Neural progenitor cell (in vitro differentiated cells): ENCODE results near the gene TMEM108. TPM values are rescaled to one million over a fixed set of nuclear protein-coding genes. Genes with fewer than 3 reads are reported as not detected.

ENCODE experiments used
- DNase-seq: peaks from one replicate; pipeline ENCODE4 v3.0.0-alpha.2; 2016; ENCODE audit warnings: low spot score
- H2AFZ ChIP-seq: fragments of 200-600 bp; sonication (generic); replicated peaks from 2 replicates; pipeline ENCODE4 v1.6.1; 2016; ENCODE audit warnings: antibody characterized with exemption
- H3F3A ChIP-seq: fragments of 200-600 bp; sonication (generic); 2 replicates; pipeline ENCODE4 v1.6.1; 2016; ENCODE audit warnings: antibody characterized with exemption, low read depth
- H3K27ac ChIP-seq: fragments of 200-600 bp; sonication (generic); 2 replicates; pipeline ENCODE4 v1.5.1; 2016; ENCODE audit warnings: mild to moderate bottlenecking
- H3K27me3 ChIP-seq: fragments of 200-600 bp; sonication (generic); 2 replicates; pipeline ENCODE4 v1.6.1; 2016; ENCODE audit warnings: mild to moderate bottlenecking, moderate library complexity
- H3K36me3 ChIP-seq: fragments of 200-600 bp; sonication (generic); 2 replicates; pipeline ENCODE4 v1.5.1; 2016
- H3K4me1 ChIP-seq: fragments of 200-600 bp; sonication (generic); 2 replicates; pipeline ENCODE4 v1.6.1; 2016; ENCODE audit warnings: mixed run types
- H3K4me2 ChIP-seq: fragments of 200-600 bp; sonication (generic); 2 replicates; pipeline ENCODE4 v1.6.1; 2016
- H3K4me3 ChIP-seq: fragments of 200-600 bp; sonication (generic); 2 replicates; pipeline ENCODE4 v1.5.1; 2016
- H3K79me2 ChIP-seq: fragments of 200-600 bp; sonication (generic); 2 replicates; pipeline ENCODE4 v1.6.1; 2016; ENCODE audit warnings: low read depth
- H3K9ac ChIP-seq: fragments of 200-600 bp; sonication (generic); 2 replicates; pipeline ENCODE4 v1.6.1; 2016
- H3K9me3 ChIP-seq: fragments of 200-600 bp; sonication (generic); 2 replicates; pipeline ENCODE4 v1.5.1; 2016; ENCODE audit warnings: low read depth
- H4K20me1 ChIP-seq: fragments of 200-600 bp; sonication (generic); 2 replicates; pipeline ENCODE4 v1.6.1; 2016; ENCODE audit warnings: low read depth
- H3K27ac Mint-ChIP-seq: 3 replicates; pipeline ENCODE4 v1.8.0; 2021; ENCODE audit warnings: mixed read lengths
- H3K27me3 Mint-ChIP-seq: 2 replicates; pipeline ENCODE4 v1.8.0; 2022; ENCODE audit warnings: low read depth, mild to moderate bottlenecking, inconsistent platforms, moderate library complexity, mixed read lengths; ENCODE audit not compliant: insufficient read depth
- H3K36me3 Mint-ChIP-seq: 3 replicates; pipeline ENCODE4 v1.8.0; 2021; ENCODE audit warnings: mixed read lengths
- H3K4me1 Mint-ChIP-seq: 3 replicates; pipeline ENCODE4 v1.8.0; 2021; ENCODE audit warnings: mixed read lengths
- H3K4me3 Mint-ChIP-seq: 3 replicates; pipeline ENCODE4 v1.8.0; 2021; ENCODE audit warnings: mild to moderate bottlenecking, moderate library complexity, mixed read lengths
- H3K9me3 Mint-ChIP-seq: 3 replicates; pipeline ENCODE4 v1.8.0; 2020; ENCODE audit warnings: mixed read lengths
- EZH2 ChIP-seq: fragments of 200-600 bp; sonication (generic); IDR thresholded peaks from 2 replicates; pipeline ENCODE4 v1.6.1; 2017; ENCODE audit warnings: antibody characterized with exemption, mild to moderate bottlenecking, moderate library complexity
- EZH2phosphoT487 ChIP-seq: fragments of 200-600 bp; sonication (generic); IDR thresholded peaks from 2 replicates; pipeline ENCODE4 v1.6.1; 2017; ENCODE audit warnings: antibody characterized with exemption
- total RNA-seq: library from RNA; depleted of rRNA; stranded (reverse); fragments of >200 nt; gene quantifications from 2 replicates; pipeline ENCODE4 v1.2.3, GENCODE V29; 2015; ENCODE audit warnings: low replicate concordance
- TF ChIP-seq, protein P1 (sequence below): fragments of 200-600 bp; sonication (generic); IDR thresholded peaks from 2 replicates; pipeline ENCODE4 v1.5.1; 2017; ENCODE audit warnings: antibody characterized with exemption, mild to moderate bottlenecking

TMEM108 gene
- total RNA-seq, 1 donor from 2014 or later = 4.8 TPM

DNA sequence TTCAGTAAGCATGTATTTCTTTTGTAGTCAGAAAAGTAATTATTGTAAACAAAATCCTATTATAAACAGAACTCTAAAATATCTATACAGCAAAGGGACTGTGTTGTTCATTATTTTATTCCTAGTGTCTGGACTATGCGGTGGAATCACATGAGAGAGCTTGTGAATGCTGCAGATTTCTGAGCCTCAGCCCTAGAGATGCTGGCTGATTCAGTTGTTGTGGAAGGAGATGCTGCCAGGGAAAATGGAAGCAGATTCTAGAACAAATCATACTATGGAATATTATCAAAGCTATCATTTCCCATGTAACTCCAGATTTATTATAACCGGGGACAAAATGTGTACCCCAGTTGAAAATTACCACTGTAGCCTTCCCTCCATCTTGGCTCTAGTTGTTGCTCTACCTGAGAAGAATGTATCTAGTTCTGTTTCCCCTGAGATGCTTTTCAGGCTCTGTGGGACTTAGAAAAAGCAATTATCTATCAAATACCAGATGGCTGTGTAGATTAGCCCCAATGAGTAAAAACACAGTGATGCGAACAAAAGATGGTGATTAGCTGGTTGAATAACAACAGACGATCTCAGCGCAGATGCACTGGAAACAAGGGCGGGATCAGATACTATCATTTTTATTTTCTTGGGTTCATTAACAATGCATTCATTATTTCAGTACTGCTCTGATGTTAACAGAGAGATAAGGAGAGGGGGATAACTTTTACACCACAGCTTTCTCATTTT is 131.3 kb downstream of the TMEM108 start:
- no peaks in the 10 kb centered on the region for H3K27me3 ChIP-seq
- H3K36me3 Mint-ChIP-seq = no peaks in the 10 kb centered on the region

DNA sequence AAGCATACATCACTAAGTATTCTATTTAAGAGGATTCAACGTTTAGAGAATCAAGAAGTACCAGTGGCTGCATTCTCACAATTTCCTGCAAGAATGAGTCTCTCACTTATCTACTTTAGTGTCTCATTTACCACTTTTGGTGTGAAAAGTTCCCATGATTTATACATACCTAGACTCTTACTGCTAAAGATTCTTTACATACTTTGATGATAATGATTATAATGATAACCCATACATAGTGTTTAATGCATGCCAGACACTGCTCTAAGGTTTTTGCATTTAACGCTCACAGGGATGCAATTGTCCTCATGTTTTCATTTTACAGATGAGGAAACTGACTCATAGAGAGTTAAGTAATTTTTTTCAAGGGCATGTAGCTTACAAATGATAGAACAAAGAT is 133.6 kb downstream of the TMEM108 start:
- Histone ChIP-seq H3K36me3 (no peaks in the 10 kb centered on the region), H3K4me1 (peaks cover 18% of the 10 kb centered on the region), H3K27ac (no peak overlapping the region), H3K4me2 (no peak overlapping the region), H3K4me3 (no peak overlapping the region), H2AFZ (no peak overlapping the region), H3K79me2 (no peaks in the 10 kb centered on the region), H3F3A (no peaks in the 10 kb centered on the region), H4K20me1 (no peaks in the 10 kb centered on the region), H3K27me3 (no peaks in the 10 kb centered on the region), H3K9ac (no peak overlapping the region), H3K9me3 (peaks cover 7% of the 10 kb centered on the region)
- Mint-ChIP-seq H3K27me3 (peaks cover 5% of the 10 kb centered on the region), H3K4me1 (no peaks in the 10 kb centered on the region), H3K4me3 (no peak overlapping the region), H3K9me3 (peaks cover 14% of the 10 kb centered on the region), H3K27ac (no peak overlapping the region), H3K36me3 (no peaks in the 10 kb centered on the region)
- DNase-seq = no peak
- TF ChIP-seq, protein P1, sequence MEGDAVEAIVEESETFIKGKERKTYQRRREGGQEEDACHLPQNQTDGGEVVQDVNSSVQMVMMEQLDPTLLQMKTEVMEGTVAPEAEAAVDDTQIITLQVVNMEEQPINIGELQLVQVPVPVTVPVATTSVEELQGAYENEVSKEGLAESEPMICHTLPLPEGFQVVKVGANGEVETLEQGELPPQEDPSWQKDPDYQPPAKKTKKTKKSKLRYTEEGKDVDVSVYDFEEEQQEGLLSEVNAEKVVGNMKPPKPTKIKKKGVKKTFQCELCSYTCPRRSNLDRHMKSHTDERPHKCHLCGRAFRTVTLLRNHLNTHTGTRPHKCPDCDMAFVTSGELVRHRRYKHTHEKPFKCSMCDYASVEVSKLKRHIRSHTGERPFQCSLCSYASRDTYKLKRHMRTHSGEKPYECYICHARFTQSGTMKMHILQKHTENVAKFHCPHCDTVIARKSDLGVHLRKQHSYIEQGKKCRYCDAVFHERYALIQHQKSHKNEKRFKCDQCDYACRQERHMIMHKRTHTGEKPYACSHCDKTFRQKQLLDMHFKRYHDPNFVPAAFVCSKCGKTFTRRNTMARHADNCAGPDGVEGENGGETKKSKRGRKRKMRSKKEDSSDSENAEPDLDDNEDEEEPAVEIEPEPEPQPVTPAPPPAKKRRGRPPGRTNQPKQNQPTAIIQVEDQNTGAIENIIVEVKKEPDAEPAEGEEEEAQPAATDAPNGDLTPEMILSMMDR = no peak

More for the DNA sequence above, 131.3 kb downstream of the TMEM108 start:
- Histone ChIP-seq H3F3A (no peaks in the 10 kb centered on the region), H3K36me3 (no peaks in the 10 kb centered on the region), H4K20me1 (no peaks in the 10 kb centered on the region), H3K9ac (no peak overlapping the region), H3K4me3 (no peak overlapping the region), H3K4me2 (peak overlapping the region; percentile 44), H3K79me2 (no peaks in the 10 kb centered on the region), H2AFZ (no peak overlapping the region), H3K27ac (peak overlapping the region; percentile 33), H3K4me1 (peaks cover 24% of the 10 kb centered on the region), H3K9me3 (peaks cover 7% of the 10 kb centered on the region)
- Mint-ChIP-seq H3K9me3 (peaks cover 10% of the 10 kb centered on the region), H3K27me3 (peaks cover 5% of the 10 kb centered on the region), H3K4me1 (no peaks in the 10 kb centered on the region), H3K27ac (no peak overlapping the region), H3K4me3 (no peak overlapping the region)
- peak; percentile 59 for DNase-seq
- TF ChIP-seq, protein P1 = no peak
- TF ChIP-seq EZH2 (no peak), EZH2phosphoT487 (no peak)

DNA sequence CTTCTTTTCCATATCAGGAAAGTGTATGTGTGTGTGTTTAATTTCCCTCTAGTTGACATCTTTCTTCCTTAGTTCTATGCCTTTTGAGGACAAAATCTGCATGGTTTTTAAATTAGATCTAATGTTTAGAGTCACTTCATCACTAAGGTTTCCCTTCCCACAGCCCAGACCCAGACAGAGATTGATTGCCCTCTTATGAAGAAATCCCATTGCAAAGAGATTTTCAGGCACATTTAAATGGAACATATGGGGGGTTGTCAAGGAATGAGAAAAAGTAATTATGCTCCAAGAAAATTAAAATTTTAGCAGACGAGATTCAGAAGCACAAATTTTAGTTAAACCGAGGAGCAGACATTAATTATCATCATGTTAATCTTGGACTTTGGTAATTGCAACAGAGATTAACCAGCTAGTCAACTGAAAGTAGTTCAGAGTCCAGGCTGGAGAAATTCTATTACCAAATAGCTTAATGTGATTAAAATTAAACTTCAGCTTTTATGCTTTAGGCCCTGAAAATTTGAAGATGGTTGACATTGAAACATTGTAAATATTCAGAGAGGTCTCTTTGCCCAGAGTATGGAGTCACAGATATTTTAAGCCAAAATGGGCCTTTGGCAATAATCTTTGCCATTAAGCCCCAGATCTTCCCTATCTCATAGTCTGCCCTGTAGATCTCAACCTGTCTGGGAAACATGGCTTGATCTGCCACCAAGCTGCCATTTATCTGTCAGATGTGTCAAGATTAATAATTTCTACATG is 143.4 kb downstream of the TMEM108 start:
- Histone ChIP-seq H4K20me1 (no peaks in the 10 kb centered on the region), H3K36me3 (no peaks in the 10 kb centered on the region), H3K9ac (no peak overlapping the region), H3F3A (no peaks in the 10 kb centered on the region), H3K27ac (no peak overlapping the region), H3K4me3 (no peak overlapping the region), H3K79me2 (no peaks in the 10 kb centered on the region), H3K4me1 (peaks cover 11% of the 10 kb centered on the region), H3K27me3 (no peaks in the 10 kb centered on the region), H3K4me2 (no peak overlapping the region), H2AFZ (no peak overlapping the region), H3K9me3 (no peaks in the 10 kb centered on the region)
- Mint-ChIP-seq H3K27me3 (no peaks in the 10 kb centered on the region), H3K9me3 (no peaks in the 10 kb centered on the region), H3K27ac (no peak overlapping the region), H3K4me3 (no peak overlapping the region), H3K36me3 (no peaks in the 10 kb centered on the region), H3K4me1 (no peaks in the 10 kb centered on the region)
- TF ChIP-seq, protein P1 = no peak
- TF ChIP-seq EZH2 (no peak), EZH2phosphoT487 (no peak)
- DNase-seq = no peak
